ENCODE data around the gene ERC1. TPM values are rescaled to one million over a fixed set of nuclear protein-coding genes. Genes with fewer than 3 reads are reported as not detected.

The ERC1 gene
- total RNA-seq, 1 donor from 2014 or later, result 82.2 TPM

DNA sequence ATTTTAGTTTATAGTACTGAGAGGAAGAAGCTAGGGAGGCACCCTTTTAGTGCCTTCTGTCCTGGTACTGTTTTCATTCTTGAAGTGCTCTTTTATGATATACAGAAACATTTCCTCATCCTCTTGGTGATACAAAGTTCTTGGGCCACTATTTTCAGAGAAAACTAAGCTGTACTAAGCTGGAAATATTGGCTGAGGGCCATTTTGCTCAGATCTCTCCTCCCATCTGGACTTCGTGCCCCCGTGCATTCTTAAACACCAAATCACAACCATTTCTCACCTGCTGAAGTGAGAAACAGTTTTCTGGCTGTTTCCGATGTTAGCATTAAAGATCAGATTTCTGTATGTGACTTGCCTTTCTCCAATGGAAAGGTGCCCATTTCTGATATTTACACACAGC lies 444.4 kb downstream of the ERC1 start:
- DNase-seq, result no peak
- Mint-ChIP-seq H3K27me3 (ENCODE audit: unreplicated experiment) (no peaks in the 10 kb centered on the region), H3K9me3 (ENCODE audit: unreplicated experiment) (no peaks in the 10 kb centered on the region), H3K27ac (ENCODE audit: unreplicated experiment) (no peak overlapping the region), H3K4me1 (ENCODE audit: low read depth, unreplicated experiment) (no peaks in the 10 kb centered on the region), H3K36me3 (ENCODE audit: unreplicated experiment) (no peaks in the 10 kb centered on the region), H3K4me3 (ENCODE audit: unreplicated experiment) (no peak overlapping the region)
- TF ChIP-seq, protein P1, sequence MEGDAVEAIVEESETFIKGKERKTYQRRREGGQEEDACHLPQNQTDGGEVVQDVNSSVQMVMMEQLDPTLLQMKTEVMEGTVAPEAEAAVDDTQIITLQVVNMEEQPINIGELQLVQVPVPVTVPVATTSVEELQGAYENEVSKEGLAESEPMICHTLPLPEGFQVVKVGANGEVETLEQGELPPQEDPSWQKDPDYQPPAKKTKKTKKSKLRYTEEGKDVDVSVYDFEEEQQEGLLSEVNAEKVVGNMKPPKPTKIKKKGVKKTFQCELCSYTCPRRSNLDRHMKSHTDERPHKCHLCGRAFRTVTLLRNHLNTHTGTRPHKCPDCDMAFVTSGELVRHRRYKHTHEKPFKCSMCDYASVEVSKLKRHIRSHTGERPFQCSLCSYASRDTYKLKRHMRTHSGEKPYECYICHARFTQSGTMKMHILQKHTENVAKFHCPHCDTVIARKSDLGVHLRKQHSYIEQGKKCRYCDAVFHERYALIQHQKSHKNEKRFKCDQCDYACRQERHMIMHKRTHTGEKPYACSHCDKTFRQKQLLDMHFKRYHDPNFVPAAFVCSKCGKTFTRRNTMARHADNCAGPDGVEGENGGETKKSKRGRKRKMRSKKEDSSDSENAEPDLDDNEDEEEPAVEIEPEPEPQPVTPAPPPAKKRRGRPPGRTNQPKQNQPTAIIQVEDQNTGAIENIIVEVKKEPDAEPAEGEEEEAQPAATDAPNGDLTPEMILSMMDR (IDR thresholded peaks at IDR 0.05; ENCODE audit: partially characterized antibody, unreplicated experiment), result no peak

DNA sequence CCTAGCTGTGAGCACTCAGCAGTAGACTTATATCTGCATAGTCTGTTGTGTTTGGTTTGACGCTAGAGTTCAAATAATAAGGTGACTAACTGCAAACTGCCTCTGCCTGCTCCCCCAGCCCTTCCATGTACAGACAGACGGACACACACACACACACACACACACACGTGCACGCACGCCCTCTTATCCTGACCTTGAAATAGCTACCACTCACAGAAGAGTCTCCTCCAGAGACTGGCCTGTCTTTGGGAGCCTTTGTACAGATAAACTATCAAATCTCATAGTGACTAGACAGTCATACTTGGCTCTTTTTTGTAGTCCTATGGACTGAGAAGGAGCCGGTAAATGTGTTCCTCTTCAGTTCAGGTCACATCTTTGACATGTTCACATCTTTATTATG lies 445.0 kb downstream of the ERC1 start:
- no peaks in the 10 kb centered on the region for H3K36me3 Mint-ChIP-seq (ENCODE audit: unreplicated experiment)
- H3K9me3 Mint-ChIP-seq (ENCODE audit: unreplicated experiment), result no peaks in the 10 kb centered on the region
- no peak for DNase-seq
- TF ChIP-seq, protein P1 (IDR thresholded peaks at IDR 0.05; ENCODE audit: partially characterized antibody, unreplicated experiment), result no peak
- no peak overlapping the region for H3K4me3 Mint-ChIP-seq (ENCODE audit: unreplicated experiment)
- H3K4me1 Mint-ChIP-seq (ENCODE audit: low read depth, unreplicated experiment), result no peaks in the 10 kb centered on the region
- no peak overlapping the region for H3K27ac Mint-ChIP-seq (ENCODE audit: unreplicated experiment)
- no peaks in the 10 kb centered on the region for H3K27me3 Mint-ChIP-seq (ENCODE audit: unreplicated experiment)

DNA sequence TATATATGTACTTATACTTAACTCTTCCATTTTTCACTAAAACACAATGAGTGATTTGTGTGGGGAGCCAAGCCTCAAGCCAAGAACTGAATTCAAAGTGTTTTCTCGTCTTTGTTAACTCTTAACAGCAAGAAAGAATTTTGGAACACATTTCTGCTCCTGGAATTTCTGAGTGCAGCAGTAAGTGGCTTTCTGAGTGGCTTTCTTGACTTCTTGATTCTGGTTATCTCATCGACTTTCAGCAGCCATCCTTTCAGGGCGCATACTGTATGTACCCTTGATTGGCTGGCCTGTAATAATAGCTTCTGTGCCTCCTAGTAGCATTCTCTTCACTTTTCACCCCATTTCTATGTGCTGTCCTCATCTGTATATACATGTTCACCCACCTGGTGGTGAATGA lies 446.0 kb downstream of the ERC1 start:
- H3K27ac Mint-ChIP-seq (ENCODE audit: unreplicated experiment), result no peak overlapping the region
- TF ChIP-seq, protein P1 (IDR thresholded peaks at IDR 0.05; ENCODE audit: partially characterized antibody, unreplicated experiment), result no peak
- H3K9me3 Mint-ChIP-seq (ENCODE audit: unreplicated experiment), result no peaks in the 10 kb centered on the region
- no peak for DNase-seq
- H3K4me3 Mint-ChIP-seq (ENCODE audit: unreplicated experiment), result no peak overlapping the region
- H3K4me1 Mint-ChIP-seq (ENCODE audit: low read depth, unreplicated experiment), result no peaks in the 10 kb centered on the region
- no peaks in the 10 kb centered on the region for H3K36me3 Mint-ChIP-seq (ENCODE audit: unreplicated experiment)
- no peaks in the 10 kb centered on the region for H3K27me3 Mint-ChIP-seq (ENCODE audit: unreplicated experiment)

DNA sequence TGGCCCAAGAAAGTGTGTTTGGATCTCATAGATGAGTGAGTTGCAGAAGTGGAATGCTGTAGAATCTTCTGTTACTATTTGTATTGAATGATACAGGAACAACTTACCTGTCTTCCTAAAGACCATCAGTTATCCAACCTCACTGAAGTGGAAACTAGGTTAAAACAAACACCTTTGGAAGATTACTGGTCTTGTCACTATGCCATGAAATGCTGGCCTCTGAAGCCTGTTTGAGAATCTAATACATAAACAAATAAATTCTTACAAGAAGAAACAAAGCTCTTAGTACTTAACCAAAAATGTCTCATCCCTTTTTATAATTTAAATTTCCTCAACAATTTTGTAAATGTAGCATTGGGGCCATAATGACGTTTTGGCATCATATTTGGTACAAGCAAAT lies 448.2 kb downstream of the ERC1 start:
- TF ChIP-seq, protein P1 (IDR thresholded peaks at IDR 0.05; ENCODE audit: partially characterized antibody, unreplicated experiment), result no peak
- H3K4me1 Mint-ChIP-seq (ENCODE audit: low read depth, unreplicated experiment), result no peaks in the 10 kb centered on the region
- H3K9me3 Mint-ChIP-seq (ENCODE audit: unreplicated experiment), result no peaks in the 10 kb centered on the region
- H3K27me3 Mint-ChIP-seq (ENCODE audit: unreplicated experiment), result no peaks in the 10 kb centered on the region
- no peak for DNase-seq
- H3K4me3 Mint-ChIP-seq (ENCODE audit: unreplicated experiment), result no peak overlapping the region
- H3K36me3 Mint-ChIP-seq (ENCODE audit: unreplicated experiment), result no peaks in the 10 kb centered on the region
- H3K27ac Mint-ChIP-seq (ENCODE audit: unreplicated experiment), result no peak overlapping the region

DNA sequence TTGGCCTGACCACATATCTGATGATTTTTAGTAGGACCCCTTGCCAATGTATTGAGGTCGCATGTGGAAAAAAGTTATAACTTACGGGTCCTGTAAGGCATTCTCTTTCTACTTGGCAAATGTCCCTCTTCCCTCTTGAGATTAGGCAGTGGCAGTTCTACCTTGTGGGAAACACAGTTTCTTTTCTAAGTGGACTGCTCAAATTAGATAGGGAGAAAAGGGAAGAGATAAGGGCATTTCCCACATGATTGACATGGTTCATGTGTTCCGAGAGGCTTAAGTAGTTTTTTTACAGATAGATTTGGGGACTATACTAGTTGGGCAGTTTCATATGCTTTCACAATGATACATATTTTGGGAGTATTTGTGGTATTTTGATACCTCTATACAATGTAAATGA lies 448.7 kb downstream of the ERC1 start:
- Mint-ChIP-seq H3K4me1 (ENCODE audit: low read depth, unreplicated experiment) (no peaks in the 10 kb centered on the region), H3K27ac (ENCODE audit: unreplicated experiment) (no peak overlapping the region), H3K36me3 (ENCODE audit: unreplicated experiment) (no peaks in the 10 kb centered on the region), H3K9me3 (ENCODE audit: unreplicated experiment) (no peaks in the 10 kb centered on the region), H3K4me3 (ENCODE audit: unreplicated experiment) (no peak overlapping the region), H3K27me3 (ENCODE audit: unreplicated experiment) (no peaks in the 10 kb centered on the region)
- TF ChIP-seq, protein P1 (IDR thresholded peaks at IDR 0.05; ENCODE audit: partially characterized antibody, unreplicated experiment), result no peak
- no peak for DNase-seq

Data from glutamatergic neuron (in vitro differentiated cells).